PFSK-1 (cell line): ENCODE measurements around the gene RAB23.

Experiments
- FOXP2 ChIP-seq: optimal IDR thresholded peaks from 2 replicates; pipeline ENCODE3; 2011; ENCODE audit warnings: borderline replicate concordance, control low read depth, inconsistent platforms; ENCODE audit not compliant: insufficient read depth; ENCODE audit errors: extremely low read length, extremely low read depth
- POLR2AphosphoS5 ChIP-seq: IDR thresholded peaks from 2 replicates; pipeline ENCODE4 v1.6.1; 2012; ENCODE audit warnings: low read depth, mild to moderate bottlenecking, control low read depth, low read length, moderate library complexity
- REST ChIP-seq, 2 experiments: IDR thresholded peaks; 2 replicates each; pipeline versions ENCODE4 v1.6.1 to v1.8.0; 2011 to 2012; ENCODE audit warnings: low read depth in 2 of 2, low read length in 2 of 2, control low read depth in 1 of 2, inconsistent platforms in 1 of 2, mild to moderate bottlenecking in 1 of 2, moderate library complexity in 1 of 2; ENCODE audit not compliant: insufficient read depth in 1 of 2
- SIN3A ChIP-seq: IDR thresholded peaks from 2 replicates; pipeline ENCODE4 v1.6.1; 2012; ENCODE audit warnings: mild to moderate bottlenecking, low read length, moderate library complexity, borderline replicate concordance; ENCODE audit not compliant: insufficient read depth
- TAF1 ChIP-seq: IDR thresholded peaks from 2 replicates; pipeline ENCODE4 v1.6.1; 2012; ENCODE audit warnings: low read length, control low read depth, borderline replicate concordance; ENCODE audit not compliant: insufficient read depth

Gene RAB23

GRCh38 chr6:57172136-57173055, 49.7 kb downstream of the RAB23 start, which contains the start of gene BAG2:
TSS of gene BAG2 (plus strand) at chr6:57172326. CDS start at chr6:57172698, 372 bp downstream.
- TF ChIP-seq FOXP2 (peak; percentile 59), REST (IDR thresholded peaks at IDR 0.05; ENCODE audit: insufficient read depth in 1 of 2, low read depth in 2 of 2, low read length in 2 of 2) (peak in 1 of 2 experiments; percentile 17; a peak in 1 of 4 replicates), SIN3A (peak; percentile 57; the same call in 1 of the 2 replicates), POLR2AphosphoS5 (peak; percentile 97), TAF1 (peak; percentile 90)

- TF ChIP-seq SIN3A, result no peak
- TF ChIP-seq TAF1, result no peak
- TF ChIP-seq FOXP2, result no peak
- no peak for TF ChIP-seq POLR2AphosphoS5
- TF ChIP-seq REST (IDR thresholded peaks at IDR 0.05; ENCODE audit: insufficient read depth in 1 of 2, low read depth in 2 of 2, low read length in 2 of 2), result no peak
Measured at GRCh38 chr6:57165080-57165479, 57.0 kb downstream of the RAB23 start.

- TF ChIP-seq REST (IDR thresholded peaks at IDR 0.05; ENCODE audit: insufficient read depth in 1 of 2, low read depth in 2 of 2, low read length in 2 of 2) (no peak), FOXP2 (no peak), TAF1 (no peak), POLR2AphosphoS5 (no peak), SIN3A (no peak)
Measured at GRCh38 chr6:57163956-57164355, 58.2 kb downstream of the RAB23 start.

GRCh38 chr6:57162516-57162915, 59.6 kb downstream of the RAB23 start:
- no peak for TF ChIP-seq POLR2AphosphoS5

- TF ChIP-seq REST (IDR thresholded peaks at IDR 0.05; ENCODE audit: insufficient read depth in 1 of 2, low read depth in 2 of 2, low read length in 2 of 2), result no peak
- TF ChIP-seq POLR2AphosphoS5, result no peak
- TF ChIP-seq SIN3A, result no peak
- TF ChIP-seq TAF1, result no peak
- TF ChIP-seq FOXP2, result no peak
Measured at GRCh38 chr6:57162028-57162427, 60.1 kb downstream of the RAB23 start.
